Amygdala (tissue), 56 donors: ENCODE measurements around the gene CRY1.
"Not testable (repeated sequence)": the region's sequence is repeated elsewhere in the genome, so short reads cannot be mapped to it uniquely, and the experiment has no call there.

Experiments used
- DNase-seq, 56 donors: peaks; one replicate each; lab custom pipeline; 2025; lab: John Stamatoyannopoulos, UW

The CRY1 gene

DNA sequence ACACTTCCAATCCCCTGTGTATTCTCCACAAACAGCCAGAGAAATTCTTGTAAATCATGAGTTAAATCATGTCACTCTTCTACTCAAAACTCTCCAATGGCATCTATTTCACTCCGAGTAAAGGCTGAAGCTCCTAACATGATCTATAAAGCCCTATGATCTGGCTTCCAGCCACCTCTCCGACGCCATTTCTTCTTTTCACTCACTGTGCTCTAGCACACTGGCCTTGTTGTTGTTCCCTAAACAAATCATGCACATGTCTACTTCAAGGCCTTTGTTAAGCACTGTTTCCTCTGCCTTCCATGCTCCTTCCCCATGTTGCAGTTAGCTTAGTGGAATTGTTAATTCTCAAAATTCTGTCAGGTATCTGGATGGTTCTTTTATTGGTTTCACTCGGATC is 76.3 kb downstream of the CRY1 start:
- DNase-seq: no peak

DNA sequence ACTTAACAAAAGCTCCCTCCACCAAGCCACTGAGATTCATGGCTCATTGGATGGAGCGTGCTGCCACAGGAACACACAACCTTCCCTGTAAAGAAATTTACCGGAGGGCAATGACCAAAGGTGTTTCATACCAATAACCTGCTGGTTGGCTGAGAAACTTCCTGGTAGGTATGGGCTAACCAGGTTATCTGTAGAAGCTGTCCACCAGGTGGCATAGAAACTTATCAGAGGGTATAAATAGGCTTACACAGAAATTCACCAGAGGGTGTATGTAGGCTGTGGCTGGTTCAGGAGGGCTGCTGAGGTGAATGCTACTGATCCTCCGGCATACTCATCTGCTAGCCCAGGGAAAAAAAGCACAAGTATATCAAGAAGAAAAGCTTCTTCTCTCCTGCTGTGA is 79.3 kb downstream of the CRY1 start:
- no peak for DNase-seq

DNA sequence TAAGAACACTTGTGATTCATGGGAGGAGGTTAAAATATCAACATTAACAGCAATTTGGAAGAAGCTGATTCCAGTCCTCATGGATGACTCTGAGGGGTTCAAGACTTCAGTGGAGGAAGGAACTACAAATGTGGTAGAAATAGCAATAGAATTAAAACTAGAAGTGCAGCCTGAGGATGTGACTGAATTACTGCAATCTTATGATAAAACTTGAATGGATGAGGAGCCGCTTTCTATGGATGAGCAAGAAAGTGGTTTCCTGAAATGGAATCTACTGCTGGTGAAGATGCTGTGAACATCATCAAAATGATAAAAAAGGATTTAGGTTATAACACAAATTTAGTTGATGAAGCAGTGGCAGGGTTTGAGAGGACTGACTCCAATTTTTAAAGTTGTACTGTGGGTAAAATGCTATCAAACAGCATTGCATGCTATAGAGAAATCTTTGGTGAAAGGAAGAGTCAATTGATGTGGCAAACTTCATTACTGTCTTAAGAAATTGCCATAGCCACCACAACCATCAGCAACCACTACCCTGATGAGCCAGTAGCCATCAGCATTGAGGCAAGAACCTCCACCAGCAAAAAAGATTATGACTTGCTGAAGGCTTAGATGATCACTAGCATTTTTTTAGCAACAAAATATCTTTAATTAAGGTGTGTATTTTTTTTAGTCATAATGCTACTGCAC is 80.5 kb downstream of the CRY1 start:
- no peak for DNase-seq

DNA sequence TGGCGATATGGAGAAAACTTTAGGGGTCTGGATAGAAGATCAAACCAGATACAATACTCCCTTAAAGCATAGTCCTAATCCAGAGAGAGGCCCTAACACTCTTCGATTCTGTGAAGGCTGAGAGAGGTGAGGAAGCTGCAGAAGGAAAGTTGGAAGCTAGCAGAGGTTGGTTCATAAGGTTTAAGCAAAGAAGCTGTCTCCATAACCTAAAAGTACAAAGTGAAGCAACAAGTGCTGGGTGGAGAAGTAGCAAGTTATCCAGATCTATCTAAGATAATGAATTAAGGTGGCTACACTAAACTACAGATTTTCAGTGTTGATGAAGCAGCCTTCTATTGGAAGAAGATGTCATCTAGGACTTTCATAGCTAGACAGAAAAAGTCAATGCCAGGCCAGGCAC is 81.8 kb downstream of the CRY1 start:
- DNase-seq: no peak

DNA sequence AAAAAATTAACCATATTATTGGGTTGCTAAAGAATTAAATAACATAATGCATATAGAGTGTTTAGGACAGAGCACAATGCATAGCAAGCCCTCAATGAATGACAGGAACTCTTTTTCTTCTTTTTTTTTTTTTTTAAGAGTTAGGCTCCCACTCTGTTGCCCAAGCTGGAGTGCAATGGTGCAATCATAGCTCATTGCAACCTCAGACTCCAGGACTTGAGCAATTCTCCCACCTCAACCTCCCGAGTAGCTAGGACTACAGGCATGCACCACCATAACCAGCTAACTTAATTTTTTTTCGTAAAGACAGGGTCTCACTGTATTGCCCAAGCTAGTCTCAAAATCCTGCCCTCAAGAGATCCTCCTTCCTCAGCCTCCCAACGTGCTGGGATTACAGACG is 85.9 kb downstream of the CRY1 start:
- no peak for DNase-seq

DNA sequence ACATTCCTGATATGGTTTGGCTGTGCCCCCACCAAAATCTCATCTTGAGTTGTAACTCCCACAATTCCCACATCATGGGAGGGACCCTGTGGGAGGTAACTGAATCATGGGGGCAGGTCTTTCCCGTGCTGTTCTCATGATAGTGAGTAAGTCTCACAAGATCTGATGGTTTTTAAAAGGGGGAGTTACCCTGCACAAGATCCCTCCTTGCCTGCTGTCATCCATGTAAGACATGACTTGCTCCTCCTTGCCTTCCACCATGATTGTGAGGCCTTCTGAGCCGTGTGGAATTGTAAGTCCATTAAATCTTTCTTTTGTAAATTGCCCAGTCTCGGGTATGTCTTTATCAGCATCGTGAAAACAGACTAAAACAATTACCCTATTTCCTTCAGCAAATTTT is 90.7 kb downstream of the CRY1 start:
- DNase-seq: not testable (repeated sequence)

DNA sequence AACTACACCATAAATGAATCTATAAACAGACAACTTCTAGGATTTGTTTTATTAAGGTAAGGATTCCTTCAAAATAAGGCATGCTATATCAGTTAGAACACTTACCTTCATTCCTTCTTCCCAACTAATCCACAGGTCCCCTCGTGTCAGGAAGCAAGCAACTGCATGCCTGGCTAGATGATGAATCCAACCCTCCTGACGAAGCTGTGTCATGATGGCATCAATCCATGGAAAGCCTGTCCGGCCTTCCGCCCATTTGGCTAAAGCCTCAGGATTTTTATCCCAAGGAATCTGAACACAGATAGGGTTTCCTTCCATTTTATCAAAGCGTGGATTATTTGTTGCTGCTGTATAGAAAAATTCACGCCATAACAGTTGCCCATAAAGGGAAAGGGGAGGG is 93.9 kb downstream of the CRY1 start:
- no peak for DNase-seq

DNA sequence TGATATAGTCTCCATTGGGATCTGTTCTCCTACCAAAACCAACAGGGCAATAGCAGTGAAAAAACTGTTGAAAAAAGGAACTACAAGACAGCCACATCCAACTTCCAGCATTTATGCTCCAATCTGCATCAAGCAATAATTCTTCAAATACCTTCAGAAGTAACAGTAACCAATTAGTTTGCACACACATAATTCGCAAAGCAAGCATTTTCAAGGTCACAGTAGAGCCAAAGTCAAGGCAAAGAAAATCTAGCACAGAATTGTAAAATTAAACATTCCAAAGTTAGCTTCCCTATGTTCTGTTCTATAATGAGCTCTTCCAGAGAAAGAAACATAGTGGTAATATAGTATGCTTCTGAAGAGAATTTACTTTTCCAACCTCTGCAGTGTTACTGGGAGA is 95.4 kb downstream of the CRY1 start:
- DNase-seq: no peak

DNA sequence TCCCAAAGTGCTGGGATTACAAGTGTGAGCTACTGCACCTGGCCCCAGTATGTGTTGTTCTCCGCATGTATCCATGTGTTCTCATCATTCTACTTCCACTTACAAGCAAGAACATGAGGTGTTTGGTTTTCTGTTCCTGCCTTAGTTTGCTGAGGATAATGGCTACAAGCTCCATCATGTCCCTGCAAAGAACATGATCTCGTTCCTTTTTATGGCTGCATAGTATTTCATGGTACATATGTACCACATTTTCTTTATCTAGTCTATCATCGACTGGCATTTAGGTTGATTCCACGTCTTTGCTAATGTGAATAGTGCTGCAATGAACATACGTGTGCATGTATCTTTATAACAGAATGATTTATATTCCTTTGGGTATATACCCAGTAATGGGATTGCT is 97.2 kb downstream of the CRY1 start:
- not testable (repeated sequence) for DNase-seq

DNA sequence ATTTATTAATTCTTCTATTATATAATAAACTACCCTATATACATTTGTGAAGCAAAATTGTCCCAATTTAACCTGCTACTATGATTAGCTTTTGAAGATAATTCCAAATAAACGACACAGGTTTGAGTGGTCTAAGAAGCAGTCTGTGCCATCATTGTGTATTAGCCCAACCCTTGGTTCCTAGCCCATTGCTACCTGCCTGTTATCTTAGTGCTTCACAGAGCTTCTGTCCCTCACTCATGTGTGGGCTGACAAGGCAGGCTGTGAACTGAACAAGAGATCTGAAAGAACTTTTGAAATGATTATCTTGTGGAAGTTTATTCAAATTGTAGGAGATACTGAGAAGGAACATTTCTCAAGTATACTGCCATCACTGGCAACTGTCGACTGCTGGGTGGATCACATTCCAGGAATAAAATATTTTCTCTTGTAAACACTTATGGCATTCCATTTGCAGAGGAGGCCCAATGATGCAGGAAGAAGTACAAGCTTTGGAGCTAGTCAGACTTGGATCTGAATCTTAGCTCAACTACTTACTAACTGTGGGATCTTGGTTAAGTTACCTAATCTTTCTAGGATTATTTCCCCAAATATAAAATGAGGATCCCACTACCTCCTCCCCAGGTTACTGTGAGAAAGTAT is 98.6 kb downstream of the CRY1 start:
- no peak for DNase-seq

DNA sequence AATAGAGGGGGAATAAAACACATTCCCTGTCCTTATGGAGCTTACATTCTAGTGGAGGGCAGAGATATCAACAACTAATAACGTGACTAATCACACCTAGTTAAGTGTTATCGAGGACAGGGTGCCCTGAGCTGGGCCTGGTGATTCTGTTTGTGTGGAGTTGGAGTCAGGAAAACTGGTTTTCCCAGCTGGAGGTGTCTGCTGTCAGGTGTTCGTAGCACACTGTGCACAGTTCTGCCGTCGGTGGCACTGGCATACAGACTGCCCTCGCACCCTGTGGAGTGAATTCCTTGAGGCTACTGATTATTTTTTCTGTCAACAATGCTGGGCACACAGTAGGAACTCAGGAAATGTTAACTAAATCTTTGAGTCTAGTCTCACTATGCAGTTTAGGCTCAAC is 105.5 kb downstream of the CRY1 start:
- DNase-seq: no peak

DNA sequence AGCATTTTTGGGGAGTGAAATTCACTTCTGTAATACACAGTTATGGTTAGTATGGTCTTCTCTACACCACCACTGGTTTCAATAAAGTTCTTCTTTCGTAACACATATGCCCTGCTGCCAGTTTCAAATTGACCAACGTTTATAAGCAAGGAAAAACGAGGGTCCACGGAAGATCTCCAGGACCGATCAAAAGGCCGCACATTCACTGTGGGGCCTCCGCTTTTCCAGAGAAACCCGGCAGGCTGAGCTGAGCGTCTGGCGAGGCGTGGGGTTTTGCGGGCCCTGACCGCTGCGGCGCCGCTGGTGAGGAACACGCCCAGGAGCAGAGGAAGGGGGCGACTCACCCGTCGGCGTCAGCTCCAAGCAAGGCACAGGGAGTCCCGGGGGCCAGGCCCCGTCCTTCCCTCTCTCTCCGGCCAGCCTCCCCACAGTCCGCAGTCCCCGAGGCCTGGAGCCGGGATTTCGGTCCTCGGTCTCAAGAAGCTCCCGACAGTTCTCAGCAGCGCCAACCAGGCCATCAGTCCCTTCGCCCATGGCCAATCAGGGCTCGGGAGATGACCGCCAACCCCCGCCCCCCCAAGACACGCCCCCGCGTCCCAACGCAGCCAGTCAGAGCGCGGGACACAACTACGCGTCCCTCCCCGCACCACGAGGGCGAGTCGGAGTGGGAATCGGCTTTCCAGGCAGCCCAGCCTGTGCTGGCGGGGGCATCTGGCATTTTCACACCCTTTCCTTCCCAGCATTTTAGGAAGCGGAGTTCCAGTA is 106.5 kb downstream of the CRY1 start, which contains the start of gene MTERF2:
Gene MTERF2 (minus strand): TSS at position 522 of the 765 bp plus-strand sequence. CDS start 8,432 bp downstream, outside the sequence.
- peak; percentile 50 to 97 (median 93) for DNase-seq

DNA sequence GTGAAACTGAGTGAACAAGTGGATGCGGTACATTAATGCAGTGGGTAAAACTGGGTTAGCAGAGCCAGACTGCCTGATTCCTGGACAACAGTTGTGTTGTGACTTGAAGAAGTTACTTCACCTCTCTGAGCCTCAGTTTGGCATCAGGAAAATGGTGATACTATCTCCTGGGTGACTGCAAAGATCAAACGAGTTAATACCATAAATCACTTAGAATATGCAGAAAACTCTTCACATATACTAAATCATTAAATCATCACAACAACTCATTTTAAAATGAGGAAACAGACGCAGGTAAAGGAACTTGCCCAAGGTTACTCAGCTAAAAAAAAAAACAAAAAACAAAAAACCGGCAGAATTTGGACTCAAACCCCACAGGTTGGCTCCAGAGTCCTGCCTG is 107.2 kb downstream of the CRY1 start:
- DNase-seq: no peak

DNA sequence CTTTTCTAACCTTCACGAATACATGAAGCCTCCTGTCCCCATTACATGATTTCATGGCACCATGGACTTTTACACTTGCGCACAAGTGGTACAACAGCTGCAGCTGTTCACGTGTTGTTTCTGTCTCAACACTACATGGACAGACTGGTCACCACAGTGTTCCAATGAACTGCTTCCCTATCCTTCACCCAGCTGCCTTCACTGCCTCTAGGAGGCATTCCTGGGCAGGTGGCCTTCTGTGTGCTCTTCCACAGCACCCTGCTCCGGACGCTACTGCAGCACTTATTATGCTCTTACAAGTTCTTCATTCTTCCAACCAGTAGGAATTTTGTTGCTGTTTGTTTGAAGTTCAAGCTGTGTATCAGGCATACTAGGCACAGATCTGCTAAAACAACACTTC is 107.9 kb downstream of the CRY1 start:
- DNase-seq: no peak

DNA sequence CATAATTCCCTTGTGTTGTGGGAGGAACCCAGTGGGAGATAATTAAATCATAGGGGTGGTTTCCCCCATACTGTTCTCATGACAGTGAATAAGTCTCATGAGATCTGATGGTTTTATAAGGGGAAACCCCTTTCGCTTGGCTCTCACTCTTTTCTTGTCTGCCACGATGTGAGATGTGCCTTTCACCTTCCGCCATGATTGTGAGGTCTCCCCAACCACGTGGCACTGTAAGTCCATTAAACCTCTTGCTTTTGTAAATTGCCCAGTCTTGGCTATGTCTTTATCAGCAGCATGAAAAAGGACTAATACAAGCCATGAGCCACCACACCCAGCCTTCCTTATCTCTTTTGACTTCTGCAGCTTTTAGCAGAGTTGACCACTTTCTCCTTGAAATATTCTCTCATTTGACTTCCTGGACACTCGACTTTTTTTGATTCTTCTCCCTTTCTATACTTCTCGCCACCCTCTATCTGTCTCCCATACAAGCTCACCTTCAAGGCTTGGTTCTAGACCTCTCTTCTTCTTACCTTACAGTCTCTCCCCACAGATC is 108.7 kb downstream of the CRY1 start:
- DNase-seq: no peak

DNA sequence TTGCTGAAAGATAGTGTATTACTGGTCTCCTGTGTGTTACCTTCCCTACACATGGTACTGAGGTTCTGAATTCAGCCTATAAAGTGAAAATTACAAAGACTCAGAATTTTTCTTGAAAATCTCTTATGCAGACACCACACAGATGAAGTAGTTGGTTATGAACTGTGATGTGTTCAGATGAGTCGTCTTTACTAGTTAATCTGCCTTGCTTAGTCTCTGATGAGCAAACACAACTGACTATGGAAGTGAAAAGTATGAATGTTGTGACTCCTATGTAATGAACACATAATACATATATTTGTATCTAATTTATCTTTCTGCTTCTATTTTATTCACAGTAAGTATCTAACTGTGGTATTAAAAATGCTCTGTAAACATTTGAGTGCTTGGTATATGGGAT is 111.1 kb downstream of the CRY1 start:
- DNase-seq: no peak

DNA sequence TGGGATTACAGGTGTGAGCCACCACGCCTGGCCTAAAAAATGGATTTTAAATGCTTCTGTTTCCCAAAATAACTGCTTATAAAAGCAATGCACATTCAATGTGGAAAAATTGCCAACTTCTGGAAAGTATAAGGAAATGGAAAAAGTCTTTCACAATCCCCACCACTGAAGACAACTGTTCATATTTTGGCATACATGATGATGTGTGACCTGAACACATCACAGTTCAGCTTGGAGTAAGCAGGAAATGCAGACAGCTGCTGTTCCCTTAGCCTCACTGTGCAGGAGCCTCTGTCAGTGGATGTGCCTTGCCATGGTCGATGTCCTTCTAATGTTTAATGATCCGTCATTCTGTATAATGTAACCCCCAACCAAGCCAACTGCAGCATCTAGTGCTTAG is 111.6 kb downstream of the CRY1 start:
- DNase-seq: no peak

DNA sequence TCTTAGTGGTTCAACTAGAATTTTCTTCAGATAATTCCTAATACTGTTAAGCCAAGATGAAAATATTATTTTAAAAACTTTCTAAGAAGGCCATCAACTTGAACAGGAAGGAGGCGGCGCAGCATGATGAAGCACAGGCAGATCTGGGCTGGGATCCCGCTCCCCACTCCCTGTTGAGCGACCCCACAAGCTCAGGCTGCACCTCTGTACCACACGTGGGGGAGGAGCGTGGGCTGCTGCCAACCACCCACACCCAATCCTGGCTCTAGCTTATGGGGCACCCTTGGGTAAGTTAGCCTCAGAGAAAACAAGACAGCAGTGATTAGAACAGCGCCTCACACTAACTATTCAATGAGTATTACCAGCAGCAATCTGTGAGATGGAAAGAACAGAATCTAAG is 112.4 kb downstream of the CRY1 start:
- DNase-seq: no peak

DNA sequence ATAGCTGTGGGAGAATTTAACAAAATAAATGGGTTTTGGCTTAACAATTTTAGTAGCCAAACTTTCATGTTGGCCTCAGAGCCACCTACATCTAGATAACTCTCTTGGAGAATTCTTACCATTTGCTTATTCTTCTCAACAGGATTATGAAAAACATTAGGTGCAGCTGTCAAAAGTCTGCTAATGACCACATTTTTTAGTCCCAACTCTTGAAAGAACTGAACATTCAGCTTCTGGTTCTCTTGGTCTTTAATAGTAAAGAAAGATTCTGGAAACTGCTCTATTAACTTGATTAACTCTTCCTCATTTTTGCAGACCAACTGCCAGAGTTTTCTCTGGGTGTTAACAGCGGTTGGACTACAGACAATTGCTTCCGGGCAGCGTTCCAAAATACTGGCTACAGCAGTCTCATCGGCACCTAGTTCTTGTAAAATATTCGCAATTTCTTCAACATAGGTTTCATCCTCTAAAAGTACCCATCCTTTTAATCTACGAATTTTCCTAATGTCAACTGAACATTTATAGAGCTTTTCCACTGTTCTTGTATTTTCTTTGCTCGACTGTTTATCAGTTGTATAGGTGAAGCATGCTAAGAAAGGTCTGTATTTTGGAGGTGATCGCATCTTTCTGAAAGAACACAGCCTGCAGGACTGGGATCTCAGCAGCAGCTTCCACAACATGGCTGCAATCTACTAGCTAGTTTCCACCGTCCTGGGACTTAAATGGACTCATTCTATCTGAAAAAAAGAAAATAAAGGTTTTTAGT is 115.1 kb downstream of the CRY1 start:
- DNase-seq: peak in 12 of 56 donors; percentile 2 to 55 (median 22)

DNA sequence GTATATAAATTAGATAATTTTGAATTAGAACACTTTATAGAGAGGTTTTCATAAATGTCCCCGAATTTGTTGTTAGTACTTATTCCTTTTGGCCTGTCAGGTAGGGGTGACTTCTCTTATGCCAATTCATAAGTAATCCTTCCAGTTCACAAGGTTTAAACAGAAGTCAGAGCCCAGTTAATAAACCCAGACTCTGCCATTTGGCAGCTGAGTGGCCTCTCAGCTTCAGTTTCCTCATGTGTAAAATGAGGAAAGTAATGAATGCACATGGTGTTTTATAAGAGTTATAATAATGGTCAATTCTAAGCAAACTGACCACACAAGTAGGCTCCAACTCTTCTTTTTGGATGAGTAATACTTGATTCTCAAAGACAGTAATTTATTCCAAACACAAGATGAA is 116.7 kb downstream of the CRY1 start:
- DNase-seq: no peak
